ENCODE data around the gene SERP2. TPM values are rescaled to one million over a fixed set of nuclear protein-coding genes. Genes with fewer than 3 reads are reported as not detected.

Gene SERP2
- total RNA-seq, 3 donors from 2014 or later, result 3.3 to 6.0 (median 5.8) TPM

GRCh38 chr13:44422755-44423643, 49.4 kb downstream of the SERP2 start:
- intact Hi-C loops (cut with DNase I, micrococcal nuclease), result no loop called here

GRCh38 chr13:44423824-44424223, 50.2 kb downstream of the SERP2 start:
- ATAC-seq, result no peak
- Histone ChIP-seq H3K4me1 (ENCODE audit: low read depth) (no peaks in the 10 kb centered on the region), H3K36me3 (ENCODE audit: low read depth) (no peaks in the 10 kb centered on the region), H3K9me3 (no peaks in the 10 kb centered on the region), H3K4me3 (no peak overlapping the region)
- no peak for TF ChIP-seq CTCF (IDR thresholded peaks at IDR 0.05)
- DNase-seq, result no peak
- intact Hi-C loops (cut with DNase I, micrococcal nuclease), result no loop called here

More at GRCh38 chr13:44422755-44423643, 49.4 kb downstream of the SERP2 start:
- Histone ChIP-seq H3K36me3 (ENCODE audit: low read depth) (no peaks in the 10 kb centered on the region), H3K4me3 (no peak overlapping the region), H3K4me1 (ENCODE audit: low read depth) (no peaks in the 10 kb centered on the region), H3K9me3 (no peaks in the 10 kb centered on the region)
- ATAC-seq (no peak), DNase-seq (no peak)
- no peak for TF ChIP-seq CTCF (IDR thresholded peaks at IDR 0.05)

- no peak for ATAC-seq
- intact Hi-C loops (cut with DNase I, micrococcal nuclease), result no loop called here
- H3K9me3 ChIP-seq, result no peaks in the 10 kb centered on the region
Measured at GRCh38 chr13:44425041-44425814, 51.6 kb downstream of the SERP2 start.

GRCh38 chr13:44425815-44426078, 52.1 kb downstream of the SERP2 start:
- TF ChIP-seq CTCF (IDR thresholded peaks at IDR 0.05), result no peak
- ATAC-seq (no peak), DNase-seq (no peak)
- intact Hi-C loops (cut with DNase I, micrococcal nuclease), result no loop called here
- Histone ChIP-seq H3K36me3 (ENCODE audit: low read depth) (no peaks in the 10 kb centered on the region), H3K4me3 (no peak overlapping the region), H3K4me1 (ENCODE audit: low read depth) (no peaks in the 10 kb centered on the region), H3K9me3 (no peaks in the 10 kb centered on the region)

More at GRCh38 chr13:44425041-44425814, 51.6 kb downstream of the SERP2 start:
- no peak for DNase-seq
- no peaks in the 10 kb centered on the region for H3K36me3 ChIP-seq (ENCODE audit: low read depth)
- no peak overlapping the region for H3K4me3 ChIP-seq
- TF ChIP-seq CTCF (IDR thresholded peaks at IDR 0.05), result no peak
- H3K4me1 ChIP-seq (ENCODE audit: low read depth), result no peaks in the 10 kb centered on the region

- H3K36me3 ChIP-seq (ENCODE audit: low read depth), result no peaks in the 10 kb centered on the region
- no peak overlapping the region for H3K4me3 ChIP-seq
- DNase-seq, result no peak
- H3K4me1 ChIP-seq (ENCODE audit: low read depth), result peaks cover 3% of the 10 kb centered on the region
- no peak for ATAC-seq
- intact Hi-C loops (cut with DNase I, micrococcal nuclease), result no loop called here
- no peak for TF ChIP-seq CTCF (IDR thresholded peaks at IDR 0.05)
- H3K9me3 ChIP-seq, result no peaks in the 10 kb centered on the region
Measured at GRCh38 chr13:44426461-44426860, 52.8 kb downstream of the SERP2 start.

Measured in mucosa of descending colon (tissue), 3 donors.